ENCODE measurements around the gene APLN.

- TF ChIP-seq CTCF (IDR thresholded peaks at IDR 0.05; ENCODE audit: low read depth, low read length), result no peak
- TF ChIP-seq EZH2phosphoT487 (IDR thresholded peaks at IDR 0.05; ENCODE audit: low read depth), result no peak
These were observed 56.9 kb downstream of the APLN start for GRCh38 chrX:129597905-129598304.
